ENCODE data around the gene EEF1AKMT1.
A peak's percentile ranks its signal among the peaks of the same experiment; 100 is the strongest.

The EEF1AKMT1 gene

GRCh38 chr13:20717581-20718542 lies 55.9 kb downstream of the EEF1AKMT1 start:
- DNase-seq: no peak

- no peak for DNase-seq
Observed at GRCh38 chr13:20716951-20717350, 56.8 kb downstream of the EEF1AKMT1 start.

GRCh38 chr13:20715330-20715712 lies 58.4 kb downstream of the EEF1AKMT1 start:
- DNase-seq: no peak

DNA sequence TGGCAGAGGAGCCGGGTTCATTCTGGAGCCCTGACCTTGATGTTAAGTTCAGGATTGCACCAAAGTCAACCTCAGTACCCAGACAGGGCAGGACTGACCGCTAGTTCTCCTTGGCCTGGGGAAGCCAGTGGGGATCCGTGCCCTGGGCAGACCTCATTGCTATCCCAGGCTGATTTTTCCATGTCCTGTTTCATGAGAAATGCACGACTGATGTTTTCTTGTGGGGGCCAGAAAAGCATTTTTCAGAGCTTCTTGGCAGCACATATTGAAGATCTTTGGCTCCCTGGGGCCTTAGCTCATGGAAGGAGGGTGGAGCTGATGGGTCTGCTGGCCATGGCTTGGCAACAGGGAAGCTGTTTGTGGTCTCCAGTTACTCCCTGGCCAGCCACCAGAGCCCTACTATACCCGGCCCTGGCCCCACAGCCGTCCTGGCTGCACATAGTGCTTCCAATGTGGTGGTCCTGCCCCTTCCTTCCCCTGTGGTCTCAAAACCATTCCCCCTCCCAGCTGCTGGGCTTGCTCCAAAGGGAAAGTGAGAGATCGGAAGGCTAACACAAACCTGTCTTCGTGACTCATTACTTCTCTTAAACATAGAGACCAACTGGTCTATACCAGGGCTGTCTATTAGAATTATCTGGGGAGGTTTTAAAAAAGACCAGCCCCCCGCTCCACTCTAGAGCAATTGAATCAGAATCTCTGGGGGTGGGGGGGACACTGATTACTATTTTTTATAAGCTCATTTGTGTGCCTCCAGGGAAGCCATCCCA lies 59.0 kb downstream of the EEF1AKMT1 start:
- no peak for DNase-seq

GRCh38 chr13:20714161-20714560 lies 59.6 kb downstream of the EEF1AKMT1 start:
- no peak for DNase-seq

- no peak for DNase-seq
Observed at GRCh38 chr13:20713751-20714150, 60.0 kb downstream of the EEF1AKMT1 start.

DNA sequence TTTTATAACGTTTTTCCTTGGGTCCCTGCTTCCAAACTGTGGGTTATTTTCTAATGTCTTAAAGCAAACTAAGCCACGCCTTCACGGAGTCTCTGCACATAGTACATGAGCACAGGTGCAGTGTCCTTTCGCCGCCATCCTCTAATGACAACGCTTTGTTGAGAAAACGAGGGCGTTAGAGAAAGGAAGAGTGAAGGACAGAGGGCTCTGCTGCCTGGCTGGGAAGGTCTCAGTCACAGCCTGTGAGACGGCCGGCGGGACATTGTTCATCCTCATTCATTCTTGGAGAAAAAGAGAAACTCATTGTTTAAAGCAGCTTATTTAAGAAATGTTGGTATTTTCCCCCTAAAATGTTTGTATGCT lies 60.8 kb downstream of the EEF1AKMT1 start:
- DNase-seq: no peak

- no peak for DNase-seq
Observed at GRCh38 chr13:20711301-20712044, 62.3 kb downstream of the EEF1AKMT1 start.

DNA sequence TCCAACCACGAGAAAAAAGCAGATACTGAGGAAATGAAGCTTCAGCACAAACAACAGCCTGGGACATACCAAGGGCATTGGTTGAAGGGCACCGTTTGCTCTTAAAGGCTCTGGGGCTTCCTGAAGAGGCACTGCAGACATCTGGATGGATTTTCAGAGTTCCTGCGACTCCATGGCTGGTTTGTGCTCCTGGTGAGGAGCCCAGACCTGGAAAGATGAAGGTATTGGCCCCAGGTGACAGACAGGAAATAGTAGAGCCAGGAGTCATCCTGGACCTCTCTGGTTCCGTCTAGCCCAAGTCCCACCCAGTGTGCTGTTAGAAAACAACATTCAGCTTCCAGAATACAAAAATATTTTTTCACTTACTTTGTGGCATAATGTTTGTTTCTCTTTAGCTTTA lies 64.0 kb downstream of the EEF1AKMT1 start:
- DNase-seq: no peak

- DNase-seq: no peak
Observed at GRCh38 chr13:20709369-20709768, 64.4 kb downstream of the EEF1AKMT1 start.

DNA sequence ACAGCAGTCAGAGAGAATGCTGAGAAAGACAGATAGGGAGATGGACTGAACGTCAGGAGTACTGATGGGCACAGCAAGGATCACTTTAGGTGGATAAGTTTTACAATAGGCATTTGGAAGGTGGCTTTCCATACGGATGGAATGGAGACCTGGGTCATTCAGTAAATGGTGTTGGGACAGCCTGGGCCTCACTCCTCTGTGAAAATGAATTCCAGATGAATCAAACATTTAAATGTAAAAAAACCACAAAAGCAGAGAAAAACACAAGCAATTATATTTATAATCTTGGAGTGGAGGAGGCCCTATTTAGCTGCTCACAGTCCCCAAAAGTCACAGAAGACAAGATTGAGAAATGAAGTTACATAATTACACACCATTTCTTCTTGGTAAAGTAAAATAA lies 65.5 kb downstream of the EEF1AKMT1 start:
- DNase-seq: no peak

- peak; percentile 19 to 25 for DNase-seq
Observed at GRCh38 chr13:20706661-20707060, 67.1 kb downstream of the EEF1AKMT1 start.

DNA sequence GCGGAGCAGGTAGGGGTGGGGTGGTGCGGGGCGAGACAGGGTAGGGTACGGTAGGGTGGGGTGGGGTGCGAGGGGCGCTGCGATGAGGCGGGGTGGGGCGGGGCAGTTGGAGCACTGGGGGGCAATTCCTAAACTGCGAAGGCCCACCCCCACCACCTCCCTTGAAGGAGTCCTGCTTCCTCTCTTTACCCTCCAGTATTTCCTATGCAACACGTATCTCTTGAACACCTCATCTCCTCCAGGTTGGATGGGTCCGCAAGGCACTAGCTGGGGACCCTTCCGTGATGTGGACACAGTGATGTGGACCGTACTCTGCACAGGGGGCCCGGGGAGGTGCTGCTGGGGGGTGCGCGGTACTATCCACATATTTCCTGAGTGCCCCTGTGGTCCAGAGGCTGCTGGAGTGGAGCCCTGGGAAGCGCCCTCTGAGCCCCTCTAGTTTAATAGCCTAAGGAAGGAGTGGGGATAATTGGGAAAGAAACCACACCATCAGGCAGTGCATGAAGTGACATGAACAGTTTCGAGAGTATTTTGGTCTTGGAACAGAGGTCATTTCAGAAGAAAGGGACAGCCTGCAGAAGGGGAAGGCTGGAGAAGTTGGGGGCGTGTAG lies 69.2 kb downstream of the EEF1AKMT1 start:
- no peak for DNase-seq

DNA sequence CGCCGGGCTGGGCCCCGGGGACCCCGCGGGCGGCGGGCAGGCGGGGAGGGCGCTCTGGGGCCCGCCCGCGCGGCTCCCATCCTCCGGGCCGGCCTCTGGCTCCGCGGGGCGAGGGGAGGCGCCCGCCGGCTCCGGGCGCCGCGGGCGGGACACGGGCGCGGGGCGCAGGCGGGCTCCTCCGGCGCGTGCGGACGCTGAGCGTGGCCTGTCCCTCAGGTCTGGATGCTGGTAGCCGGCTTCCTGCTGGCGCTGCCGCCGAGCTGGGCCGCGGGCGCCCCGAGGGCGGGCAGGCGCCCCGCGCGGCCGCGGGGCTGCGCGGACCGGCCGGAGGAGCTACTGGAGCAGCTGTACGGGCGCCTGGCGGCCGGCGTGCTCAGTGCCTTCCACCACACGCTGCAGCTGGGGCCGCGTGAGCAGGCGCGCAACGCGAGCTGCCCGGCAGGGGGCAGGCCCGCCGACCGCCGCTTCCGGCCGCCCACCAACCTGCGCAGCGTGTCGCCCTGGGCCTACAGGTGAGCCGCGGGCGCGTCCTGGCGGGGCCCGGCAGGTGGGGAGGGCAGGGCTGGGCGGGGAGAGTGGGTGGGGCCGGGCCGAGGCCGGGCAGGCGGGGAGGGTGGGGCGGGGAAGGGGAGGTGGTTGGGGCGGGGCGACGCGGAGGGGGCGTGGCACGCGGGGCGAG lies 69.8 kb downstream of the EEF1AKMT1 start:
- DNase-seq: peak; percentile 70 to 81

GRCh38 chr13:20702915-20703779 lies 70.6 kb downstream of the EEF1AKMT1 start, which contains the start of gene IL17D:
TSS of gene IL17D (plus strand) at chr13:20703699. CDS start at chr13:20704002, 303 bp downstream.
- no peak for DNase-seq

- peak; percentile 42 to 43 for DNase-seq
Observed at GRCh38 chr13:20702530-20702914, 71.2 kb downstream of the EEF1AKMT1 start.

DNA sequence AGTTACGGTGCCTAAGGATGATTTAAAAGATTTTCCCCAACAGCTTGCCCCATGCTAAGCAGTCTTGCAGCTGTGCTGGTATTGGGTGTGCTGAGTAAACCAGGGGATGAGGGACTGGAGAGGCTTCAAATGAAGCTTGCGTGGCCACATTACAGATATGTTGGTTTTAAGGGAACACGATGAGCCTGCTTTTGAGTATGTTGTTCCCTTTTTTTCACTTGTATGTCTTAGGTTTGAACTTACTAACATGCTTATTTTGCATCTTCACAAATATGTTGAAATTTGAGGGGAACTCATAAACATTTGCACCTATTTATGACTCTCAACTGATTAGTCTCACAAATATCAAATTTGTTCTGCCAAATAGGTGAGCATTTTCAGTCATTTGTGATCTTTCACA lies 72.3 kb downstream of the EEF1AKMT1 start:
- peak in 1 of 2 donors; percentile 23 for DNase-seq

GRCh38 chr13:20700288-20700687 lies 73.5 kb downstream of the EEF1AKMT1 start:
- DNase-seq: no peak

DNA sequence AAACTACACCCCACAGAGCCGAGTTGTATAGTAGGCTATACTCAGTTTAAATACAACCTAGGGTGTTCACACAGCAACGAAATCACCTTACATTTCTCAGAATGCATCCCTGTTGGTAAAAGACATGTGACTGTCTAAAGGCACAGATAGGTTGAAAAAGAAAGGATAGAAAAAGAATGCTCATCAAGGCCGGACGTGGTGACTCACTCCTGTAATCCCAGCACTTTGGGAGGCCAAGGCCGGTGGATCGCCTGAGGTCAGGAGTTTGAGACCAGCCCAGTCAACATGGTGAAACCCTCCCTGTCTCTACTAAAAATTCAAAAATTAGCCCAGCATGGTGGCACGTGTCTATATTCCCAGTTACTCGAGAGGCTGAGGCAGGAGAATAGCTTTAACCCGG lies 74.0 kb downstream of the EEF1AKMT1 start:
- DNase-seq: no peak

- DNase-seq: peak; percentile 33 to 36
Observed at GRCh38 chr13:20696073-20696472, 77.7 kb downstream of the EEF1AKMT1 start.

DNA sequence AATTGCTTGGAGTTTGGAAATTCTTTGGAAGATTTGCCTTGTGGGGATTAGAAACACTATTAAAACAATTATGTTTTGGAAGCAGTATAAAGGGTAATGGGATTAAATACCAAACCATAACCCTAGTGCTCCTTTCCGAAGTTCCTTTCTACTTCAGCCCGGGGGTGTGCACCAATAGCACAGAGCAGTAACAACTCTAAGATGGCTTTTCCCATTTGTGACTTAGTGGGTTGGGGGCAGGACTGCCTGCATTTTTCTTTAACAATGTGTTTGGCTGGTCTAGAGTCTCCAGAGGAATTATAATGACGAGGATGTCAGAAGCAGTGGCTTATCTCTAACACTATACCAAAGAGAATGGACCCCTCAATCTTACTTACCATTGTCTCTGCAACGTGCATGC lies 82.1 kb downstream of the EEF1AKMT1 start:
- no peak for DNase-seq
